IMR-90 (cell line): ENCODE results near the gene GNG11. TPM values are rescaled to one million over a fixed set of nuclear protein-coding genes. Genes with fewer than 3 reads are reported as not detected.

Experiments used
- ATAC-seq: fragments of 200-7000 bp; cut with Tn5 transposase; 2 replicates; pipeline ENCODE4 v1.9.1; 2020; ENCODE audit warnings: low read depth, mild to moderate bottlenecking, moderate library complexity
- BruUV-seq: library from RNA; stranded (reverse); fragments of 400-500 nt; replicated peaks from 2 replicates; lab custom pipeline; 2021; lab: Mats Ljungman, UMichigan
- CTCF ChIA-PET: fragments of 300-600 bp; formaldehyde crosslinking; extraction: SDS; loops from one replicate; lab custom pipeline; 2021; ENCODE audit warnings: antibody characterized with exemption; lab: Yijun Ruan, JAX
- POLR2A ChIA-PET: fragments of 300-600 bp; sonication (Branson Sonifier 250); formaldehyde crosslinking; loops from one replicate; lab custom pipeline; 2022; ENCODE audit warnings: antibody characterized with exemption; ENCODE audit not compliant: unreplicated experiment; lab: Charles Lee
- DNase-seq: peaks from one replicate; pipeline ENCODE4 v3.0.0; 2013
- H2AFZ ChIP-seq: replicated peaks from 2 replicates; pipeline ENCODE3; 2013; ENCODE audit warnings: low read length, mild to moderate bottlenecking; ENCODE audit not compliant: poor library complexity
- H2AK5ac ChIP-seq: 2 replicates; pipeline ENCODE4 v1.6.1; 2013; ENCODE audit warnings: low read depth, low read length, inconsistent platforms
- H2AK9ac ChIP-seq: replicated peaks from 2 replicates; pipeline ENCODE3; 2013; ENCODE audit warnings: mild to moderate bottlenecking, low read depth, low read length, moderate library complexity; ENCODE audit not compliant: poor library complexity
- H2BK120ac ChIP-seq: 2 replicates; pipeline ENCODE4 v1.6.1; 2013; ENCODE audit warnings: low read depth, low read length, inconsistent platforms
- H2BK15ac ChIP-seq: 3 replicates; pipeline ENCODE4 v1.6.1; 2013; ENCODE audit warnings: low read depth, low read length, inconsistent platforms
- H2BK20ac ChIP-seq: 2 replicates; pipeline ENCODE4 v1.6.1; 2013; ENCODE audit warnings: low read depth, mild to moderate bottlenecking, inconsistent platforms, low read length, moderate library complexity
- H2BK5ac ChIP-seq: 2 replicates; pipeline ENCODE4 v1.6.1; 2013; ENCODE audit warnings: mild to moderate bottlenecking, low read depth, low read length, inconsistent platforms; ENCODE audit not compliant: poor library complexity, severe bottlenecking
- H3K14ac ChIP-seq: replicated peaks from 2 replicates; pipeline ENCODE4 v1.6.1; 2013; ENCODE audit warnings: low read depth, low read length, inconsistent platforms
- H3K18ac ChIP-seq: 2 replicates; pipeline ENCODE4 v1.6.1; 2013; ENCODE audit warnings: low read depth, low read length, control low read depth
- H3K23ac ChIP-seq: 2 replicates; pipeline ENCODE4 v1.6.1; 2013; ENCODE audit warnings: low read depth, low read length, inconsistent platforms
- H3K27ac ChIP-seq: 2 replicates; pipeline ENCODE4 v1.5.1; 2013; ENCODE audit warnings: mild to moderate bottlenecking, control low read depth, low read length; ENCODE audit not compliant: insufficient read depth
- H3K27me3 ChIP-seq: 2 replicates; pipeline ENCODE4 v1.6.1; 2013; ENCODE audit warnings: low read length; ENCODE audit not compliant: control insufficient read depth, insufficient read depth
- H3K36me3 ChIP-seq: 2 replicates; pipeline ENCODE4 v1.6.1; 2013; ENCODE audit warnings: low read length, mixed read lengths; ENCODE audit not compliant: control insufficient read depth, insufficient read depth
- H3K4ac ChIP-seq: 2 replicates; pipeline ENCODE4 v1.6.1; 2013; ENCODE audit warnings: low read depth, low read length, inconsistent platforms
- H3K4me1 ChIP-seq: 2 replicates; pipeline ENCODE4 v1.6.1; 2013; ENCODE audit warnings: low read length, mixed read lengths; ENCODE audit not compliant: control insufficient read depth, insufficient read depth
- H3K4me2 ChIP-seq: 2 replicates; pipeline ENCODE4 v1.6.1; 2013; ENCODE audit warnings: low read depth, mild to moderate bottlenecking, control low read depth, low read length, moderate library complexity
- H3K4me3 ChIP-seq: 2 replicates; pipeline ENCODE4 v1.5.1; 2013; ENCODE audit warnings: low read depth, mild to moderate bottlenecking, control low read depth, low read length, moderate library complexity; ENCODE audit not compliant: insufficient read depth
- H3K56ac ChIP-seq: 2 replicates; pipeline ENCODE4 v1.6.1; 2013; ENCODE audit warnings: low read length, inconsistent platforms; ENCODE audit not compliant: insufficient read depth; ENCODE audit errors: extremely low read depth
- H3K79me1 ChIP-seq, 2 experiments: 2 replicates each; pipeline ENCODE4 v1.6.1; 2013; ENCODE audit warnings: low read length in 2 of 2, inconsistent platforms in 1 of 2, low read depth in 1 of 2
- H3K9ac ChIP-seq: 2 replicates; pipeline ENCODE4 v1.6.1; 2013; ENCODE audit warnings: low read depth, low read length, control low read depth
- H3K9me1 ChIP-seq: 2 replicates; pipeline ENCODE4 v1.6.1; 2013; ENCODE audit warnings: low read length, inconsistent platforms; ENCODE audit not compliant: insufficient read depth
- H3K9me3 ChIP-seq: 2 replicates; pipeline ENCODE4 v1.6.1; 2013; ENCODE audit warnings: low read length; ENCODE audit not compliant: control insufficient read depth, insufficient read depth
- H4K20me1 ChIP-seq: 2 replicates; pipeline ENCODE4 v1.6.1; 2013; ENCODE audit warnings: low read length, inconsistent platforms; ENCODE audit not compliant: insufficient read depth
- H4K5ac ChIP-seq: 2 replicates; pipeline ENCODE4 v1.6.1; 2013; ENCODE audit warnings: mild to moderate bottlenecking, low read depth, low read length, control low read depth
- H4K8ac ChIP-seq, 2 experiments: 2 replicates each; pipeline ENCODE4 v1.6.1; 2013; ENCODE audit warnings: low read depth in 2 of 2, low read length in 2 of 2, control low read depth in 1 of 2, inconsistent platforms in 1 of 2
- H4K91ac ChIP-seq: 2 replicates; pipeline ENCODE4 v1.6.1; 2013; ENCODE audit warnings: low read depth, low read length, inconsistent platforms; ENCODE audit not compliant: insufficient read depth
- BHLHE40 ChIP-seq: fragments of 150-350 bp; IDR thresholded peaks from 2 replicates; pipeline ENCODE4 v1.6.1; 2016; ENCODE audit warnings: mild to moderate bottlenecking, low read depth, low read length
- CEBPB ChIP-seq: IDR thresholded peaks from 2 replicates; pipeline ENCODE4 v1.6.1; 2012; ENCODE audit warnings: low read depth, low read length, improper control_type of control experiment
- CHD1 ChIP-seq: IDR thresholded peaks from 2 replicates; pipeline ENCODE4 v1.6.1; 2012; ENCODE audit warnings: low read depth, low read length, improper control_type of control experiment
- MXI1 ChIP-seq: IDR thresholded peaks from 2 replicates; pipeline ENCODE4 v1.6.1; 2012; ENCODE audit warnings: low read depth, mild to moderate bottlenecking, low read length, moderate library complexity, borderline replicate concordance
- POLR2A ChIP-seq: IDR thresholded peaks from 2 replicates; pipeline ENCODE4 v1.6.1; 2012; ENCODE audit warnings: mild to moderate bottlenecking, low read depth, low read length
- RAD21 ChIP-seq: IDR thresholded peaks from 2 replicates; pipeline ENCODE4 v1.6.1; 2012; ENCODE audit warnings: low read length, improper control_type of control experiment
- RCOR1 ChIP-seq: IDR thresholded peaks from 2 replicates; pipeline ENCODE4 v1.6.1; 2012; ENCODE audit warnings: mild to moderate bottlenecking, low read length, improper control_type of control experiment; ENCODE audit not compliant: insufficient replicate concordance
- RFX5 ChIP-seq: IDR thresholded peaks from 2 replicates; pipeline ENCODE4 v1.8.0; 2012; ENCODE audit warnings: low read depth, mild to moderate bottlenecking, low read length, moderate library complexity
- WGBS, 2 experiments: methylation state at CpG; one replicate each; pipeline versions ENCODE4 v1.1.5 to v1.1.7; 2013; ENCODE audit warnings: missing lambda C conversion rate in 2 of 2; ENCODE audit not compliant: insufficient read length in 1 of 2; ENCODE audit errors: extremely low coverage in 2 of 2; 5-methylcytosine and 5-hydroxymethylcytosine counted together
- dilution Hi-C: fragments of 300-500 bp; cut with HindIII; formaldehyde crosslinking; loops from one replicate; pipeline ENCODE4 v1.14.3; 2018; ENCODE audit warnings: low sequenced_read_pairs; ENCODE audit not compliant: unreplicated experiment
- in situ Hi-C: fragments of 300-500 bp; cut with MboI; formaldehyde crosslinking; loops from 3 replicates; pipeline ENCODE4 v1.14.3; 2019; ENCODE audit warnings: low sequenced_read_pairs, inconsistent platforms, mixed read lengths
- intact Hi-C: fragments of 100-400 bp; cut with micrococcal nuclease; formaldehyde crosslinking; loops from 2 replicates; pipeline ENCODE4 v1.10.0; 2022
- polyA plus RNA-seq, 3 experiments: library from polyadenylated mRNA; depleted of rRNA; stranded (reverse); fragments of >200 nt; gene quantifications; 2 replicates each; pipeline ENCODE4 v1.2.3, GENCODE V29; 2012; ENCODE audit warnings: low replicate concordance in 1 of 3
- total RNA-seq: library from RNA; depleted of rRNA; stranded (reverse); fragments of >200 nt; gene quantifications from 2 replicates; pipeline ENCODE4 v1.2.3, GENCODE V29; 2012

GNG11 gene
- total and polyA plus RNA-seq, 2 of the 4 experiments (the other 2 are of a cell fraction), result 6.1 to 10.5 TPM

GRCh38 chr7:93920496-93921182 is 896 bp upstream of the GNG11 start (continued):
- TF ChIP-seq RCOR1, result no peak
- TF ChIP-seq POLR2A, result no peak
- TF ChIP-seq MXI1, result no peak

- peaks cover 5% of the 10 kb centered on the region; the same call in 1 of the 2 replicates for H3K4me1 ChIP-seq
- ChIA-PET POLR2A (interaction anchor here (0.6 to 1.4 kb wide), 7 partner anchors 10 to 1122 kb away, joined by 3 to 7 read pairs (median 4); no protein-coding TSS in a partner anchor), CTCF (interaction anchor here (0.6 to 0.8 kb wide), 2 partner anchors 375 to 606 kb away, joined by 4 to 5 read pairs; no protein-coding TSS in a partner anchor)
- peak overlapping the region; percentile 85; the same call in 1 of the 2 replicates for H3K23ac ChIP-seq
- H3K27ac ChIP-seq, result peak overlapping the region; percentile 80; the same call in 1 of the 2 replicates
- H3K9me1 ChIP-seq, result no peaks in the 10 kb centered on the region
- no peaks in the 10 kb centered on the region for H4K20me1 ChIP-seq
- intact Hi-C loops, result loop anchor here (5.0 kb wide), 1 partner anchor 301 kb away; no protein-coding TSS in a partner anchor
- no CpG with 5 or more reads among the region's 8 CpGs for WGBS, 2 experiments
- no peak overlapping the region for H2AK5ac ChIP-seq
- no peaks in the 10 kb centered on the region for H3K36me3 ChIP-seq
- H3K18ac ChIP-seq, result peak overlapping the region; percentile 97; the same call in 1 of the 2 replicates
- TF ChIP-seq RCOR1 (no peak), CEBPB (no peak), BHLHE40 (no peak), CHD1 (no peak), RAD21 (no peak), RFX5 (no peak)
- peak overlapping the region; percentile 59; the same call in 2 of the 3 replicates for H2BK15ac ChIP-seq
- H3K79me1 ChIP-seq, result peaks cover 2 to 11% of the 10 kb centered on the region in 2 experiments; a peak in 2 of 4 replicates
- in situ Hi-C loops, result loop anchor here (25.0 kb wide), 1 partner anchor 516 kb away; no protein-coding TSS in a partner anchor
- H4K91ac ChIP-seq, result peak overlapping the region; percentile 65
- H2BK120ac ChIP-seq, result peak overlapping the region; percentile 89; the same call in 1 of the 2 replicates
- peak overlapping the region; percentile 98; the same call in 1 of the 2 replicates for H3K56ac ChIP-seq
- DNase-seq (no peak), ATAC-seq (no peak)
- H2AK9ac ChIP-seq, result no peak overlapping the region
- no peaks in the 10 kb centered on the region for H3K9me3 ChIP-seq
- H4K8ac ChIP-seq, result peak overlapping the region; percentile 78 to 91
- H2BK5ac ChIP-seq, result peak overlapping the region; percentile 89
- no peaks in the 10 kb centered on the region for H3K27me3 ChIP-seq
- H2AFZ ChIP-seq, result peak overlapping the region; percentile 66
- peak overlapping the region; percentile 72 for H2BK20ac ChIP-seq
- dilution Hi-C loops, result no loop called here
- peak overlapping the region; percentile 97 for H3K4me2 ChIP-seq
- H3K9ac ChIP-seq, result peak overlapping the region; percentile 97; the same call in 1 of the 2 replicates
- peak overlapping the region; percentile 99; the same call in 1 of the 2 replicates for H3K4me3 ChIP-seq
- H3K4ac ChIP-seq, result peak overlapping the region; percentile 69; the same call in 1 of the 2 replicates
- peak overlapping the region; percentile 94 for H4K5ac ChIP-seq
- no TSS peak for BruUV-seq
- H3K14ac ChIP-seq, result peak overlapping the region; percentile 51
Measured at GRCh38 chr7:93921186-93921585, 349 bp upstream of the GNG11 start.
